Measurements from ENCODE around the gene TAC3.
"Not testable (repeated sequence)": the region's sequence is repeated elsewhere in the genome, so short reads cannot be mapped to it uniquely, and the experiment has no call there.

GRCh38 chr12:56974224-56974623 is 42.1 kb downstream of the TAC3 start:
- not testable (repeated sequence) for TF ChIP-seq POLR2A (IDR thresholded peaks at IDR 0.05; ENCODE audit: low read depth, low read length); CTCF (conservative IDR thresholded peaks at IDR 0.05; ENCODE audit: low read depth, low read length); NFE2L2 (IDR thresholded peaks at IDR 0.05; ENCODE audit: low read depth, low read length); RAD21 (IDR thresholded peaks at IDR 0.05; ENCODE audit: low read length); ELK1 (IDR thresholded peaks at IDR 0.05; ENCODE audit: borderline replicate concordance, low read depth, low read length); USF2 (IDR thresholded peaks at IDR 0.05; ENCODE audit: low read depth, low read length); CEBPB (IDR thresholded peaks at IDR 0.05; ENCODE audit: low read depth, low read length); MAFK (IDR thresholded peaks at IDR 0.05; ENCODE audit: low read depth, low read length); RCOR1 (IDR thresholded peaks at IDR 0.05; ENCODE audit: insufficient replicate concordance, low read length); SMC3 (IDR thresholded peaks at IDR 0.05; ENCODE audit: low read depth, low read length); FOS (IDR thresholded peaks at IDR 0.05; ENCODE audit: low read depth, low read length); MXI1 (IDR thresholded peaks at IDR 0.05; ENCODE audit: borderline replicate concordance, low read depth, low read length); BHLHE40 (IDR thresholded peaks at IDR 0.05; ENCODE audit: low read depth, low read length)
